GM23338 (cell line): ENCODE results near the gene IPO5. TPM values are rescaled to one million over a fixed set of nuclear protein-coding genes. Genes with fewer than 3 reads are reported as not detected.

Source experiments
- ATAC-seq: fragments of 200-7000 bp; cut with Tn5 transposase; 3 replicates; pipeline ENCODE4 v1.9.1; 2020
- DNase-seq: peaks from one replicate; pipeline ENCODE4 v3.0.0-alpha.2; 2015; ENCODE audit warnings: low spot score
- H2AFZ ChIP-seq: fragments of 200-600 bp; sonication (generic); 2 replicates; pipeline ENCODE4 v1.8.0; 2016; ENCODE audit warnings: antibody characterized with exemption, mild to moderate bottlenecking, moderate library complexity
- H3F3A ChIP-seq: fragments of 200-600 bp; sonication (generic); replicated peaks from 2 replicates; pipeline ENCODE4 v1.8.0; 2017; ENCODE audit warnings: antibody characterized with exemption, mixed run types, low read depth
- H3K27ac ChIP-seq: fragments of 200-600 bp; sonication (generic); 2 replicates; pipeline ENCODE4 v1.6.1; 2016; ENCODE audit warnings: low read depth
- H3K27me3 ChIP-seq: fragments of 200-600 bp; sonication (generic); 2 replicates; pipeline ENCODE4 v1.8.0; 2016; ENCODE audit warnings: mild to moderate bottlenecking, mixed run types, moderate library complexity; ENCODE audit not compliant: insufficient read depth
- H3K36me3 ChIP-seq: fragments of 200-600 bp; sonication (generic); 2 replicates; pipeline ENCODE4 v1.8.0; 2016; ENCODE audit warnings: mild to moderate bottlenecking; ENCODE audit not compliant: insufficient read depth
- H3K4me1 ChIP-seq: fragments of 200-600 bp; sonication (generic); 2 replicates; pipeline ENCODE4 v1.8.0; 2016; ENCODE audit warnings: mild to moderate bottlenecking, moderate library complexity; ENCODE audit not compliant: insufficient read depth
- H3K4me2 ChIP-seq: fragments of 200-600 bp; sonication (generic); 2 replicates; pipeline ENCODE4 v1.7.1; 2017; ENCODE audit warnings: mixed run types
- H3K4me3 ChIP-seq: fragments of 200-600 bp; sonication (generic); 2 replicates; pipeline ENCODE4 v1.6.1; 2016; ENCODE audit warnings: mixed run types
- H3K79me2 ChIP-seq: fragments of 200-600 bp; sonication (generic); replicated peaks from 2 replicates; pipeline ENCODE4 v1.8.0; 2017; ENCODE audit warnings: mild to moderate bottlenecking; ENCODE audit not compliant: insufficient read depth
- H3K9me2 ChIP-seq: fragments of 200-600 bp; sonication (generic); 2 replicates; pipeline ENCODE4 v1.8.0; 2017; ENCODE audit not compliant: insufficient read depth
- H4K20me1 ChIP-seq: fragments of 200-600 bp; sonication (generic); replicated peaks from 2 replicates; pipeline ENCODE4 v1.8.0; 2017; ENCODE audit warnings: mild to moderate bottlenecking; ENCODE audit not compliant: insufficient read depth
- H3K27ac Mint-ChIP-seq: 2 replicates; pipeline ENCODE4 v1.8.0; 2020; ENCODE audit warnings: inconsistent platforms, mild to moderate bottlenecking, moderate library complexity, mixed read lengths
- H3K27me3 Mint-ChIP-seq: 3 replicates; pipeline ENCODE4 v1.8.0; 2022; ENCODE audit warnings: low read depth, mild to moderate bottlenecking, moderate library complexity, mixed read lengths, inconsistent platforms; ENCODE audit not compliant: insufficient read depth, poor library complexity
- H3K36me3 Mint-ChIP-seq: 3 replicates; pipeline ENCODE4 v1.8.0; 2021; ENCODE audit warnings: low read depth, mild to moderate bottlenecking, inconsistent platforms, moderate library complexity, mixed read lengths
- H3K4me1 Mint-ChIP-seq: 3 replicates; pipeline ENCODE4 v1.8.0; 2020; ENCODE audit warnings: mild to moderate bottlenecking, inconsistent platforms, mixed read lengths
- H3K4me3 Mint-ChIP-seq: 3 replicates; pipeline ENCODE4 v1.8.0; 2021; ENCODE audit warnings: moderate library complexity, mild to moderate bottlenecking, inconsistent platforms, mixed read lengths
- H3K9me3 Mint-ChIP-seq: 3 replicates; pipeline ENCODE4 v1.8.0; 2020; ENCODE audit warnings: moderate library complexity, mild to moderate bottlenecking, inconsistent platforms, mixed read lengths
- CREB1 ChIP-seq: fragments of 250-450 bp; sonication (Bioruptor Pico); IDR thresholded peaks from 2 replicates; pipeline ENCODE4 v1.5.0; 2020; ENCODE audit warnings: low read depth, mild to moderate bottlenecking, moderate library complexity
- EZH2 ChIP-seq: fragments of 200-600 bp; sonication (generic); IDR thresholded peaks from one replicate; pipeline ENCODE4 v1.8.0; 2017; ENCODE audit warnings: antibody characterized with exemption, mild to moderate bottlenecking, low read depth; ENCODE audit not compliant: unreplicated experiment
- EZH2phosphoT487 ChIP-seq: fragments of 200-600 bp; sonication (generic); IDR thresholded peaks from one replicate; pipeline ENCODE4 v1.8.1; 2018; ENCODE audit warnings: antibody characterized with exemption; ENCODE audit not compliant: unreplicated experiment
- NANOG ChIP-seq: IDR thresholded peaks from 2 replicates; pipeline ENCODE4 v1.6.1; 2016; ENCODE audit warnings: antibody characterized with exemption, borderline replicate concordance
- POLR2AphosphoS5 ChIP-seq: IDR thresholded peaks from 2 replicates; pipeline ENCODE4 v1.6.1; 2016; ENCODE audit warnings: antibody characterized with exemption, low read depth
- STAT1 ChIP-seq: IDR thresholded peaks from one replicate; pipeline ENCODE4 v1.6.1; 2016; ENCODE audit warnings: antibody characterized with exemption; ENCODE audit not compliant: unreplicated experiment
- ZNF114 ChIP-seq: fragments of 250-450 bp; sonication (Bioruptor Pico); IDR thresholded peaks from 2 replicates; pipeline ENCODE4 v1.5.0; 2020; ENCODE audit warnings: mild to moderate bottlenecking, moderate library complexity
- ZNF331 ChIP-seq: fragments of 250-450 bp; sonication (Bioruptor Pico); IDR thresholded peaks from 2 replicates; pipeline ENCODE4 v1.5.0; 2020; ENCODE audit warnings: low read depth, mild to moderate bottlenecking, moderate library complexity
- polyA plus RNA-seq: library from polyadenylated mRNA; unstranded; fragments of >200 nt; fragmentation: Nextera tagmentation; extraction: Ambion mirVana; gene quantifications from 2 replicates; pipeline ENCODE4 v1.2.1, GENCODE V29; 2016
- total RNA-seq: library from RNA; depleted of rRNA; stranded (reverse); fragments of >200 nt; shearing (Covaris generic); gene quantifications from 2 replicates; pipeline ENCODE4 v1.2.3, GENCODE V29; 2014
- TF ChIP-seq, protein P1 (sequence below): IDR thresholded peaks from 2 replicates; pipeline ENCODE4 v1.6.1; 2016; ENCODE audit warnings: antibody characterized with exemption
- TF ChIP-seq, protein P2 (sequence below): IDR thresholded peaks from one replicate; pipeline ENCODE4 v1.6.1; 2018; ENCODE audit warnings: antibody characterized with exemption; ENCODE audit not compliant: unreplicated experiment

Gene IPO5
- total and polyA plus RNA-seq, 2 experiments from 2014 or later: 124 to 353 TPM

DNA sequence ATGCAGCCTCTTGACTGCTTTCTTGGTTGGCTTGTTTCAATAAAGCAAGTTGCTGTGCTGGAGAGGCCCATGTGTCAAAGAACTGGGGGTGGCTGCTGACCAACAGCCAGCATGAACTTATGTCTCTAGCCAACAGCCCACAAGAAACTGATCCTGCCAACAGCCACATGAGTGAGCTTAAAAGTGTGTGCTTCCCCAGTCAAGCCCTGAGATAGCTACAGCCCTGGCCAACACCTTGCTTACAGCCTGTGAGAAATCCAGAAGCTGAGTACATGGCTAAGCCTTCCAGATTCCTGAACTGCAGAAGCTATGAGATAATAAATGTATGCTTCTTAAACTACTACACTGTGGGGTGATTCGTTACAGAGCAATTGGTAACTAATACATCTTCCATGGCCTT is 38.9 kb upstream of the IPO5 start:
- Histone ChIP-seq H3K27ac (no peak overlapping the region), H2AFZ (no peak overlapping the region), H3K79me2 (no peaks in the 10 kb centered on the region), H4K20me1 (no peaks in the 10 kb centered on the region), H3K9me2 (no peaks in the 10 kb centered on the region), H3K36me3 (no peaks in the 10 kb centered on the region), H3K4me1 (no peaks in the 10 kb centered on the region), H3K4me2 (no peak overlapping the region), H3K4me3 (no peak overlapping the region), H3K27me3 (no peaks in the 10 kb centered on the region), H3F3A (no peaks in the 10 kb centered on the region)
- Mint-ChIP-seq H3K4me3 (no peak overlapping the region), H3K27me3 (peaks cover 1% of the 10 kb centered on the region), H3K9me3 (peaks cover 9% of the 10 kb centered on the region; the same call in 2 of the 3 replicates), H3K27ac (no peak overlapping the region), H3K4me1 (no peaks in the 10 kb centered on the region), H3K36me3 (no peaks in the 10 kb centered on the region)
- DNase-seq (no peak), ATAC-seq (no peak)
- TF ChIP-seq, protein P1, sequence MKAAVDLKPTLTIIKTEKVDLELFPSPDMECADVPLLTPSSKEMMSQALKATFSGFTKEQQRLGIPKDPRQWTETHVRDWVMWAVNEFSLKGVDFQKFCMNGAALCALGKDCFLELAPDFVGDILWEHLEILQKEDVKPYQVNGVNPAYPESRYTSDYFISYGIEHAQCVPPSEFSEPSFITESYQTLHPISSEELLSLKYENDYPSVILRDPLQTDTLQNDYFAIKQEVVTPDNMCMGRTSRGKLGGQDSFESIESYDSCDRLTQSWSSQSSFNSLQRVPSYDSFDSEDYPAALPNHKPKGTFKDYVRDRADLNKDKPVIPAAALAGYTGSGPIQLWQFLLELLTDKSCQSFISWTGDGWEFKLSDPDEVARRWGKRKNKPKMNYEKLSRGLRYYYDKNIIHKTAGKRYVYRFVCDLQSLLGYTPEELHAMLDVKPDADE: no peak
- TF ChIP-seq STAT1 (no peak), POLR2AphosphoS5 (no peak), NANOG (no peak), CREB1 (CRISPR knock-in tag) (no peak)
- TF ChIP-seq, protein P2, sequence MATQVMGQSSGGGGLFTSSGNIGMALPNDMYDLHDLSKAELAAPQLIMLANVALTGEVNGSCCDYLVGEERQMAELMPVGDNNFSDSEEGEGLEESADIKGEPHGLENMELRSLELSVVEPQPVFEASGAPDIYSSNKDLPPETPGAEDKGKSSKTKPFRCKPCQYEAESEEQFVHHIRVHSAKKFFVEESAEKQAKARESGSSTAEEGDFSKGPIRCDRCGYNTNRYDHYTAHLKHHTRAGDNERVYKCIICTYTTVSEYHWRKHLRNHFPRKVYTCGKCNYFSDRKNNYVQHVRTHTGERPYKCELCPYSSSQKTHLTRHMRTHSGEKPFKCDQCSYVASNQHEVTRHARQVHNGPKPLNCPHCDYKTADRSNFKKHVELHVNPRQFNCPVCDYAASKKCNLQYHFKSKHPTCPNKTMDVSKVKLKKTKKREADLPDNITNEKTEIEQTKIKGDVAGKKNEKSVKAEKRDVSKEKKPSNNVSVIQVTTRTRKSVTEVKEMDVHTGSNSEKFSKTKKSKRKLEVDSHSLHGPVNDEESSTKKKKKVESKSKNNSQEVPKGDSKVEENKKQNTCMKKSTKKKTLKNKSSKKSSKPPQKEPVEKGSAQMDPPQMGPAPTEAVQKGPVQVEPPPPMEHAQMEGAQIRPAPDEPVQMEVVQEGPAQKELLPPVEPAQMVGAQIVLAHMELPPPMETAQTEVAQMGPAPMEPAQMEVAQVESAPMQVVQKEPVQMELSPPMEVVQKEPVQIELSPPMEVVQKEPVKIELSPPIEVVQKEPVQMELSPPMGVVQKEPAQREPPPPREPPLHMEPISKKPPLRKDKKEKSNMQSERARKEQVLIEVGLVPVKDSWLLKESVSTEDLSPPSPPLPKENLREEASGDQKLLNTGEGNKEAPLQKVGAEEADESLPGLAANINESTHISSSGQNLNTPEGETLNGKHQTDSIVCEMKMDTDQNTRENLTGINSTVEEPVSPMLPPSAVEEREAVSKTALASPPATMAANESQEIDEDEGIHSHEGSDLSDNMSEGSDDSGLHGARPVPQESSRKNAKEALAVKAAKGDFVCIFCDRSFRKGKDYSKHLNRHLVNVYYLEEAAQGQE: no peak

DNA sequence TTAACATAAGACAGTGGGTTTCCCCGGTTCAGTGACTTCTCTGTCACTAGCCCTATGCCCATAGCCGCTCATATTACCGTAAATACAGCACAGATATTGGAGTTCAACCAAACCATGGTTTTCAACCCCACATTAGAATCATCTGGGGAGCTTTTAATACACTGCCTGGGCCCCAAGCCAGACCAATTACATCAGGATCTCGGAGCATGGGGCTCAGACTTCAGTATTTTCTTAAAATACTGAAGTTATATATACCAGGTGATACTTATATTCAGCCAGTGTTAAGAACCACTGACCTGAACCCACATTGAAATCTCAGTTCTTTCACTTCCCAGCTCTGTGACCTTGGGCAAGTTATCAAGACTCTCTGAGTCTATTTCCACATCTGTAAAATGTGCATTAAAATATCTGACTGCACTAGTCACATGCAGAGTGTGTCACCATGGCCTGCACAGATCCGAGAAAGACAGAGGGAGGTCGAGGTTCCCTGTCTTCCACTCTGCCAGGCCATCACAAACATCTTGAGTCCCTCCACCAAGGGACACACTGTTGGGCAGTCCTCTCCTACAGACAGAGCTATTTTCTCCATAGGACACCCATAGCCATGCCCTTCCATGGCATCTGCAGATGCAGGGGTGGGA is 32.2 kb upstream of the IPO5 start:
- H2AFZ ChIP-seq: no peak overlapping the region
- DNase-seq (no peak), ATAC-seq (no peak)
- no peaks in the 10 kb centered on the region for H3K27me3 ChIP-seq
- no peak overlapping the region for H3K4me2 ChIP-seq
- no peaks in the 10 kb centered on the region for H3K4me1 ChIP-seq
- no peak for TF ChIP-seq EZH2phosphoT487
- TF ChIP-seq, protein P2: no peak
- TF ChIP-seq, protein P1: no peak
- TF ChIP-seq ZNF114 (CRISPR knock-in tag): no peak
- TF ChIP-seq EZH2: no peak
- no peak for TF ChIP-seq CREB1 (CRISPR knock-in tag)
- no peak for TF ChIP-seq ZNF331 (CRISPR knock-in tag)
- peaks cover 5% of the 10 kb centered on the region; the same call in 2 of the 3 replicates for H3K9me3 Mint-ChIP-seq
- no peaks in the 10 kb centered on the region for H3K4me1 Mint-ChIP-seq
- H3K79me2 ChIP-seq: no peaks in the 10 kb centered on the region
- no peaks in the 10 kb centered on the region for H3F3A ChIP-seq
- no peaks in the 10 kb centered on the region for H3K27me3 Mint-ChIP-seq
- H3K4me3 Mint-ChIP-seq: no peak overlapping the region
- H3K27ac ChIP-seq: no peak overlapping the region
- H3K9me2 ChIP-seq: no peaks in the 10 kb centered on the region
- H3K4me3 ChIP-seq: no peak overlapping the region
- no peaks in the 10 kb centered on the region for H4K20me1 ChIP-seq
- no peaks in the 10 kb centered on the region for H3K36me3 Mint-ChIP-seq
- no peaks in the 10 kb centered on the region for H3K36me3 ChIP-seq
- H3K27ac Mint-ChIP-seq: no peak overlapping the region
